ENCODE results near the gene TACC2.

TACC2 gene

GRCh38 chr10:122253605-122254004 is 264.6 kb downstream of the TACC2 start:
- H3K4me3 ChIP-seq (ENCODE audit: low read depth, low read length), result no peak overlapping the region
- no peak for DNase-seq (ENCODE audit: low read depth)
- no peak for TF ChIP-seq CTCF (IDR thresholded peaks at IDR 0.05; ENCODE audit: low read depth, low read length, missing control alignments)

- TF ChIP-seq CTCF (IDR thresholded peaks at IDR 0.05; ENCODE audit: low read depth, low read length, missing control alignments), result no peak
Observed at GRCh38 chr10:122254831-122255230, 265.9 kb downstream of the TACC2 start.

GRCh38 chr10:122255509-122256301 is 266.7 kb downstream of the TACC2 start:
- TF ChIP-seq CTCF (IDR thresholded peaks at IDR 0.05; ENCODE audit: low read depth, low read length, missing control alignments), result no peak
- H3K4me3 ChIP-seq (ENCODE audit: low read depth, low read length), result no peak overlapping the region

More at GRCh38 chr10:122254831-122255230, 265.9 kb downstream of the TACC2 start:
- H3K4me3 ChIP-seq (ENCODE audit: low read depth, low read length), result no peak overlapping the region
- no peak for DNase-seq (ENCODE audit: low read depth)

GRCh38 chr10:122257041-122257440 is 268.1 kb downstream of the TACC2 start:
- H3K4me3 ChIP-seq (ENCODE audit: low read depth, low read length), result no peak overlapping the region
- DNase-seq (ENCODE audit: low read depth), result no peak
- no peak for TF ChIP-seq CTCF (IDR thresholded peaks at IDR 0.05; ENCODE audit: low read depth, low read length, missing control alignments)

More at GRCh38 chr10:122255509-122256301, 266.7 kb downstream of the TACC2 start:
- no peak for DNase-seq (ENCODE audit: low read depth)

GRCh38 chr10:122258136-122259074 is 269.4 kb downstream of the TACC2 start:
- DNase-seq (ENCODE audit: low read depth), result no peak
- no peak overlapping the region for H3K4me3 ChIP-seq (ENCODE audit: low read depth, low read length)
- no peak for TF ChIP-seq CTCF (IDR thresholded peaks at IDR 0.05; ENCODE audit: low read depth, low read length, missing control alignments)

GRCh38 chr10:122259075-122259466 is 270.1 kb downstream of the TACC2 start:
- TF ChIP-seq CTCF (IDR thresholded peaks at IDR 0.05; ENCODE audit: low read depth, low read length, missing control alignments), result no peak
- DNase-seq (ENCODE audit: low read depth), result no peak
- H3K4me3 ChIP-seq (ENCODE audit: low read depth, low read length), result no peak overlapping the region

All from GM12864 (cell line).